HCEC 1CT (cell line): Measurements from ENCODE around the gene IL31RA.
"Not testable (repeated sequence)": the region's sequence is repeated elsewhere in the genome, so short reads cannot be mapped to it uniquely, and the experiment has no call there.

Source experiments
- DNase-seq: peaks from one replicate; pipeline ENCODE4 v3.0.0-alpha.2; 2017

Gene IL31RA

DNA sequence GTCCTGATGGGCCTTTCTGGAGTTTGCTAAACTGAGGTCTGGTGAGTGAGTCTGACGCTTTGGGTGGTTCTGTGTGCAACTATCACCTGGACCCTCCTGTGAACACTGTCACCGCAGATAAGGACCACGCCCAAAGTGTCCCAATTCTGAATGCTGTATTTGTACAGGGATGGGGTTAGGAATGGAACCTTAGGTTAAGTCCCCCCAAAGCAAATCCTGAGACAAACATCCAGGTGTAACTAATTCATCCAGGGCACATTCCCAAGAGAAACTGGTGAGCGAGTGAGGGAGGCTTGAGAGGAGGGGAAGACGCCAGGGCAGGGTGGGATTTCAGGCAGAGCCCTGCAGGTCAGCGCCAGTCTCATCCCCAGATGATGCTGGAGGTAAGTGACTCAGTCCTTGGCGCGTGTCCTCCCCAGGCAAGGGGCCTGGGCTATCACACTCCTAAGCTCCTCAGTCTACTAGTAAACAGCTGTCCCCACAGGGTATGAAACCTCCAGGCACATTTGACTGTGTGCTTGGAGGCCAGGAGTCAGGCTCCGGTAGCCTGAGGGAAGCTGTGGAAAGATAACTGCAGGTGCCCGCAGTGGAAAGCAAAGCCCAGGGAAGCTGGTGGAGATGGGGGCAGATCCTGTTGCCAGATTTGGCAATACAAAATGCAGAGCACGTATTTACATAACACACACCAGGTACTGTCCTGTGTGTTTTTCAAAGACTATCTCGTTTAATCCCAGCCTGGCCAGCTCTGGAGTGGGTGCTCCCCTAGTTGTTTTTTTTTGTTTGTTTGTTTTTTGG is 76.9 kb downstream of the IL31RA start:
- no peak for DNase-seq

- no peak for DNase-seq
Measured at GRCh38 chr5:55929020-55929799, 78.1 kb downstream of the IL31RA start.

DNA sequence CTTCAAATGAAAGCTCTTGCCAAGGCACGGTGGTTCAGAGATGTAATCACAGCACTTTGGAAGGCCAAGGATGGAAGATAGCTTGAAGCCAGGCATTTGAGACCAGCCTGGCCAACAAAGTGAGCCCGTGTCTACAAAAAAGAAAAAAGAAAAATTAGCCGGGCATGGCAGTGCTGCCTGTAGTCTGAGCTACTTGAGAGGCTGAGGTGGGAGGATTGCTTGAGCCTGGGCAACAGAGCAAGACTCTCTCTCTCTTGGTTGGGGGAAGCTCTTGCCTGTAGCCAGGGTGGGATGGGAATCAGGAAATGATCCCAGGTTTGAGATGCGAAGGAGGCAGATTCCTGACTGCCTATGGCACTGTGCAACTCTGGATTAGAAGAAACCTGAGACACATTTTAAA is 81.5 kb downstream of the IL31RA start:
- no peak for DNase-seq

GRCh38 chr5:55933377-55934114 is 82.4 kb downstream of the IL31RA start:
- no peak for DNase-seq

DNA sequence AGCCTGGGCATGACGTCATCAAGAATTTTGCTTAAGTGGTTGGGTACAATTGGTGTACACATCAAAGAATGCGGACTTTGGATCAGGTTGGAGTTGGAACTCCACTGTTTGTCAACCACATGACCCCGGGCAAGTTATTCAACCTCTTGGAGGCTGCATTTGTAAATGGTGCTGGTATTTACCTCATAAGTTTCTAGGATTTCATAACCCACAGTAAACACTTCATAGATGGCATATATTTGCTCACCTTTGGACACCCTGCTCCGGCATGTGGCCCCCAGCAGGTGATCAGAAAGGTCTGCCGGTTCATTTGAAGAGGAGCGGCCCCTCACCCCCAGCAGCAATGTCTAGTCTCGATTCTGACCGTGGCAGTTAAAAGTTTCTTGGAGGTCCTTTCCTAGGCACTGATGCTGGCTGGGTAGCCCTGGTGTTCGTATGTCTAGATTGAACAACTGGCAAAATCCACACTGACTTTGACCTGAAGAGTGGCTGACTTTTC is 83.0 kb downstream of the IL31RA start:
- no peak for DNase-seq

DNA sequence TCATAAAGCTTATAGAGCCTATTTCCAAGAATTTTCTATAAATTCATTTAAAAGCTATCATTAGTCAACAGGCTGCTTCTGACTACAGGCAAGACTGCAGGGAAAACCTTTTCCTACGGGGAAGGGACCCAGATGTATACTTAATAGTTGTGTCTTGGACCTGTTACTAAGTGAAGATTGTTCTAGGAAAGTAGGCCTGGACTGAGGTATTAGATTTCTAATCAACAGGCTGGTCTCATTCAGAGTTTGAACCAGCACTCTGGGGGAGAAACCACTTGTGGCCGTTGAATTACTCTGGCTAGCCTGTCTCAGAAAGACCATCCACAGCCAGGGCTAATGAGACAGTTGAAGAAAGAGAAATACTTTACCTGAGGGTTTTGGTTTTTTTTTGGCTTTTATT is 83.6 kb downstream of the IL31RA start:
- DNase-seq = no peak

GRCh38 chr5:55935371-55935770 is 84.2 kb downstream of the IL31RA start:
- no peak for DNase-seq

- peak; percentile 71 for DNase-seq
Measured at GRCh38 chr5:55936100-55936693, 85.0 kb downstream of the IL31RA start.

DNA sequence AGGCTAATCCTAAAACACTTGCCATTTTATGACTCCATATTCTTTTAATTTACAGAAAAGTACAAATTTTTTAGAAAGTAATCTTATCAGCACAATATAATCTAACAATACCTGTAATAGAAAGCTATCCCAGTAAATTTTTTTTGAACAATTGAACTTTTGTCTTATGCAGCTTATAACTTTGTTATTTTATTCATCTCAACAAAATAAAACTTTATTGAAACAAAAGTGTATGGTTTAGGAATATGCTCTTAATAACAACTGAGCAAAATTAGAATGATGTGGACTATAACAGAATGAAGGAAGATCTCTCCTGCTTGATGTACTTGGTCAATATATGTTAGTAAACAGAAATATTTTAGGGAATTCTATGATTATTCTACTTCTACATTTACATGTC is 86.4 kb downstream of the IL31RA start:
- not testable (repeated sequence) for DNase-seq

DNA sequence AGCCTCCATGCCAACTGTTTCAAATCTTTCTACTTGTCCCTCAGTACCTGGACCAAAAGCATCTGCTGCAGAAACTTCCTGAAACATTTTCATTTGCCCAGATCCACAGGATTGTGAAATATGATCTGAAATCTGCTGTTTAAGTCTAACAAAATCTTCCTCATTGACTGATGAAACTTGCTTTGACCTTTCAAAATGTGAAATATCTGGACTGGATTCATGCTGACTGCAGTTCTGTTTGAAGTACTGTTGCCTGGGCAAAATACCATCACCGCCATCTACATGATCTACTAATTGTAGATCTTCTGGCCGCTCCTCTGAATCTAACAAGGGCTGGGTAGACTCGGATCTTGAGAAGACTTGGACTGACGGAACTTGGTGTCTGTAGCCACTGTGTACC is 90.0 kb downstream of the IL31RA start:
- not testable (repeated sequence) for DNase-seq

- DNase-seq = no peak
Measured at GRCh38 chr5:55959208-55959607, 108.1 kb downstream of the IL31RA start.

DNA sequence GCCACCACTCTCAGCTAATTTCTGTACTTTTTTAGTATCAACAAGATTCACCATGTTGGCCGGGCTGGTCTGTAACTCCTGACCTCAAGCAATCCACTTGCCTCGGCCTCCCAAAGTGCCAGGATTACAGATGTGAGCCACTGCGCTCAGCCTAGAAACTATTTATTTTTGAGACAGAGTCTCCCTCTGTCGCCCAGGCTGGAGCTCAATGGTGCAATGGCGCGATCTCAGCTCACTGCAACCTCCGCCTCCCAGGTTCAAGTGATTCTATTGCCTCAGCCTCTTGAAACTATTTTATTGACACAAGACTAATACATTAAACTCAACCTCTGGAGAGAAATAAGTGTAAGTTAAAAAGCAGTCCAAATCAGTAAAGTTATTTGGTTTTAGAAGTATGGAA is 109.6 kb downstream of the IL31RA start:
- no peak for DNase-seq

DNA sequence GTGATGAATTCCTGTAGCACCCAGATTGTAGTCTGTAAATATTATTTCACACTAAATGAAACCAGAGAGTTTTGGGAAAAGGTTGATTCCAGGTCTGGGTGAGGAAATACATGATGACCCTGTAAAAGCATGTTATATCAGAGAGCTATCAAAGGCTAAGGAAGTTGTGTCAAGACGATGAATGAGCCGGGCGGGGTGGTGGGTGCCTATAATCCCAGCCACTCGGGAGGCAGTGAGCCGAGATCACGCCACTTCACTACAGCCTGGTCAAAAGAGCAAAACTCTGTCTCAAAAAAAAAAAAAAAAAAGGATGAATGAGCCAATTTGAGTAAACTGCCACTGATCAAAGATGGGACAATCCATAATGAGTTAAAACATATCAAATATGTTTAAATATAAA is 114.4 kb downstream of the IL31RA start:
- DNase-seq = no peak

GRCh38 chr5:55966284-55966683 is 115.1 kb downstream of the IL31RA start:
- no peak for DNase-seq

- peak; percentile 30 for DNase-seq
Measured at GRCh38 chr5:55969956-55970355, 118.8 kb downstream of the IL31RA start.
